ENCODE measurements around the gene HHIPL1. TPM values are rescaled to one million over a fixed set of nuclear protein-coding genes. Genes with fewer than 3 reads are reported as not detected.

Gene HHIPL1
- total RNA-seq, 1 experiment from 2014 or later = 2.5 TPM

Other genes starting within 250 kb of the HHIPL1 start
- gene SETD3, start 164.3 kb upstream of the HHIPL1 start, total RNA-seq (2014; rRNA removed; shearing (Covaris generic)) = 81.8 and 116 TPM in 2 replicates
- 5.3 and 19.2 TPM in 2 replicates for gene CCNK, start 163.7 kb upstream of the HHIPL1 start, total RNA-seq (2014; rRNA removed; shearing (Covaris generic))
- 16.6 and 19.4 TPM in 2 replicates for gene CCDC85C, start 40.9 kb upstream of the HHIPL1 start, total RNA-seq (2014; rRNA removed; shearing (Covaris generic))
- gene CYP46A1, start 39.2 kb downstream of the HHIPL1 start, total RNA-seq (2014; rRNA removed; shearing (Covaris generic)) = 0.06 and 0.15 TPM in 2 replicates
- gene EML1, start 148.3 kb downstream of the HHIPL1 start, total RNA-seq (2014; rRNA removed; shearing (Covaris generic)) = 95.5 and 101 TPM in 2 replicates

All from Daoy (cell line).